ENCODE data around the gene JAKMIP1.
"Not testable (repeated sequence)": the region's sequence is repeated elsewhere in the genome, so short reads cannot be mapped to it uniquely, and the experiment has no call there.

The JAKMIP1 gene

DNA sequence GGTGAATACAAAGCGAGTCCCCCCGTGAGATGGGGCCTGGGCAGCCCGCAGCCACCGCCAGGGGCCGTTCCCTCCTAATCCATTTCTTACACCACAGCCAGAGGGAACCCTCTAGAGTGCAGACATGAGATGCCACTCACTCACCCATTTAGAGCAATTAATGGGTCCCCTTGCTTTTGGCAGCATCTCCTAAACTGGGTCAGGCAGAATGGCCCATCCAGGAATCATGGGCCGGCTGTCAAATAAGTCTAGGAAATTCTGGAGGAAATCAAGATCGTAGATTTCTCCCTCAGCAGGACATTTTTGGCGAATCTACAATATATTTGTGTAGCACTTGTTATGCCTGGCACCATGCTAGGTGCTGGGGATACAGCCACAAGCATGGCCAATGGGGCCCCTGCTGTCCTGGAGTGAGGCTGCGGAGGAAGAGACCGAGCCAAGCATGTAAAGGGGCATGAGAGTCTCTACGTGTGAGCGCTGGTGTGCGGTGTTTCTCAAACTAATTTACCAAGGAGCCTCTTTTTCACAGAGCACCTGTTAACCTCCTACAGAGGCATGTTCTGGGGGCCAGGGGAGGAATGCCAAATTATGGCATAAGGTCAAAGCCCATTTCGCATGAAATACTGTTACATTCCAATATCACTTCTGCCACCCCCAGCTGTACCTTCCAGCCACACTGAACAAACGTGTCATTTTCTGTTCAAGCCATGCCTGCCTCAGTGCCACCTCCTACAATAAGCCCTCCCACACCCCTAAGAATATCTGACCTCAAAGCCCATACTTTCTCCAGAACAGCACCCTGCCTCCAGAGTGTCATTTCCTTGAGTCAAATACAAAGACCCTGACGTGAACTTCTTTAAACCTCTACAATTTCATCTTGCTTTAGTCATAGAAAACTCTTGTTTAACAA lies 28.1 kb upstream of the JAKMIP1 start:
- DNase-seq: no peak

DNA sequence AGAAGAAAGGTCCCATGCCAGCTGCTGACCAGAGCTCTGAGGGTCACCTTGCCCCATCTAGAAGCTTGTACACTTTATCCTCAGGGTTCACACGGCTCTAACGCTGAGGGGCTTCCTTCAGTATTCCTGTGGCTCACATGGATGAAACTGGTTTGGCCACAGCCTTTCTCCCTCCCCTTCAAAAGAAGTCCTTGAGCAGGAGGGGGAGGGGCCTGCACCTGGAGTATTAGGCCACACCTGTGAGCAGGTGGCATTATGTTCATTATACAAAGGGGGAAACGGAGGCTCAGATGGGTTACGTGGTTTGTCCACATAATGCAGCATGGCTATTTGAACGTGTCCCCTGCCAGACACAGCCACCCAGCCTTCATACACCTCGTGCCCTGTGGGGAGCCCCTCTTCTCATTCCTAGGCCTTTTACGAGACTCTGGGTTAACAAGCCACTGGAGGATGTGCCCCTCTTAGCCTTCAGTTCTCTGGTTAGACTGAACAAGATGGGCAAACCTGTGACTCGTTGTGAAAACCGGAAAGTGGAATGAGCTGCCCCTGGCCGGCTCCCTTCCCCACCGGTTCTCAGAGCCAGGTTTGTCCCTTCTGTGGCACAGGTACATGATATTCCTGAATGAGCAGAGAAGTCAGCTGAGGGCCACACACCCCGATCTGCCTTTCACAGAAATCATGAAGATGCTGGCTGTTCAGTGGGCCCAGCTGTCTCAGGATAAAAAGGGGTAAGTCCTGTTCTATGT lies 27.2 kb upstream of the JAKMIP1 start:
- peak; percentile 35 for DNase-seq

DNA sequence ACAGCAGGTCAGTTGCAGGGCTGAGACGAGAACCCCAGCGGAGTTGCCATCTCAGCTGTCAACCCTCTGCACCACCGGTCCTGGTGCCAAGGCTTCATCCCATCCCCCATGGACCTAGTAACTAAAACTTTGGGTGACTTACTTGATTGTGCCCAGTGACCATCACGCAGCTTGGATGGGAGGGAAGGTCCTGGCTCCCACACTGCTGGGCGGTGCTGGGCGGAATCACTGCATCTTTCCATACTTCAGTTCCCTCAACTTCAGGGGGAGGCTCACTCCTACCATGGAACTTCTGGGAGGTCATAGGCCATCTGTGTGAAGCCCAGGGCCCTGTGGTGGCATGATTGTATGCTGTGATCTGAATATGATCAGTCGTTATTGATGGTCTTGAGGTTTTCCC lies 26.2 kb upstream of the JAKMIP1 start:
- no peak for DNase-seq

DNA sequence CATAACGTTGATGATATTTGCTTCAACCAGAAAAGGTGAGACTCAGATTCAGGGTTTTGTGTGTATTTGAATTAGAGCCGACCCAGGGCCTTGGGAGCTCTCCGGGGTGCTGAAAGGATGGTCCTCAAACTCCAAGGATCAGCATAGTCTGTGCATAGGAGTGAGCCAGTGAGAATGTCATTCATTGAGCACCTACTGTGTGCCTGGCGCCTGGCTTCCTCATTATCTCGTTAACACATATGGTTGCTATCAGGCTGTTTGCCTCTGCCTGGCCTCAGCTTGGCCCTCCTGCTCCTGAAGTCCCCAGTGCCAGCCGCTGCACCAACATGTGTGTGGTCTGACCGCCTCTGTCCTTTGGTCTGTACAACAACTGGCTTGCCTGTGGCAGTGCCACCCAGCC lies 25.1 kb upstream of the JAKMIP1 start:
- DNase-seq: no peak

DNA sequence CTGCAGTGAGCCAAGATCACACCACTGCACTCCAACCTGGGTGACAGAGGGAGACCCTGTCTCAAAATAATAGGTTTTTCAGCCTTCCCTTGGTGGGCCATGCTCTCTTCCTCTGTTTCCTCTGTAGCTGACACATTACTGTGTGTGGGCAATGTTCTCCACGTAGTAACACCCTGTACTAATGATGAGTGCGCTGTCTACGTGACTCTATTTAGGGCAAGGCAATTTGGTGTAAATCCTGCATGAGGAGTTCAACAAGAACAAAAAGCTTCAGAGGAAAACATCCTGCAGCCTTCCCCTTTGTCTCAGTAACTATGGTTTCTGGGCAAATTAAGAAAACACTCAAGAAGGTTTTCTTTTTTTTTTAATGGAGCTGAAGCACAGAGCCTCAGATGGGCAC lies 24.4 kb upstream of the JAKMIP1 start:
- DNase-seq: peak; percentile 30

DNA sequence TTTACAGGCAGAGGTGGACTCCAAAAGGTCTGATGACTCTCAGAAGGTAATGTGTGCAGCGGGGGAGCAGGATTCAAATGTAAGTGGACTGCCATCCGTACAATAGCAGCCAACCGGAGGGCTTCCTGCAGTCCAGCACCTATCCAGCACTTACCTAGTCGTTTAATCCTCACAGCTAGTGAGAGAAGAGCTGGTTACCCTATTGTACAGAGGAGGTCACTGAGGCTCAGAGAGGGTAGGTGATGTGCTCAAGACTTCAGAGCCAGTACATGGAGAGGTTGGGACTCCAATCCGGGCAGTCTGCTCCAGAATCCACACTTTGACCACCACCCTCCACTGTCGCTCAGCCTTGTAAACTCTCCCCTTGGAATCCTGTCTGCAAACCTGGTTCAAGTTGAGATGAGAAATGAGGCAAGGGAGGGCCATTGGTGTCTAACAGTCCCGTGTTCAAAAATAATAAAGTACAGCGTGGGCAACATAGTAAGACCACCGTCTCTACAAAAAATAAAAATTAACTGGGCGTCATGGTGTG lies 22.5 kb upstream of the JAKMIP1 start:
- DNase-seq: peak; percentile 27

DNA sequence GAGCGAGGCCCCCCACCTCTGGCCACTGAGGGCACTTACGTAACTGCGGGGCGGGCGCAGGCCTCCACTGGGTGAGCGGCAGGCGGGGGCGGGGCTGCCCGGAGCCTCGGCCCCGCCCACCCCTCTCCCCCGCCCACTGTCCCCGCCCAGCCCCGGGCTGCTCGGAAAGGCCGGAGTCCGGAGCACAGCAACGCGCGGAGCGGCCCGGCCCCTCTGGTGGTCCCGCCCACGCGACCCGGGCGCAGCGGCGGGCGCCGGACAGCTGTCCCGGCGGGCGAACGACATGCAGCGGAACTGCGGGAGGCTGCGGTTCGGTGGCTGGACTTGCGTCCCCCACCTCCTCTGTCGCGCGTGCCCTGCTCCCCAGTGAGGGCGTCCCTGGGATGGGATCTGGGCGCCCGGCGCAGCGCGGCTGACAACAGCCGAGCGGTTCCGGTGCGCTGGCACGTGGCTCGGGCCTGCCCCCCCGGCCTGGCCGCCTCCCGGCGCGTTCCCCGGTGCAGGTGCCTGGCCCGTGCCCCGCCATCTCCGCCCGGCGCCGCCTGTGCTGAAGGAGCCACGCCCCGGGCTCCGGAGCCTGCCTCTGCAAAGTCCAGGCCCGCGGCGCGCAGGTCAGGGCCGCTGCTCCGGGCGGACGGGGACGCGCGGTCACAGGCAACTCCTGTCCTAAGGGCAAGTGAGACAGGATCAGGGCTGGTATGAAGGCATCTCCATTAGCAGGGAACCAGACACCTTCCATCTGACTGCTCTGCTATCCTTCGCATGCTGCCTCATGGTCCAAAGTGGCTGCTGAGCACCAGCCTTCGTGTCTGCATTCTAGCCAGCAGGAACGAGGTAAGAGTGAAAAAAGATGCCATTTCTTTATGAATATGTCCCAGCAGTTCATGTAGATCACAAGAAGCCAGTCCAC lies 21.8 kb upstream of the JAKMIP1 start:
- DNase-seq: peak; percentile 50

DNA sequence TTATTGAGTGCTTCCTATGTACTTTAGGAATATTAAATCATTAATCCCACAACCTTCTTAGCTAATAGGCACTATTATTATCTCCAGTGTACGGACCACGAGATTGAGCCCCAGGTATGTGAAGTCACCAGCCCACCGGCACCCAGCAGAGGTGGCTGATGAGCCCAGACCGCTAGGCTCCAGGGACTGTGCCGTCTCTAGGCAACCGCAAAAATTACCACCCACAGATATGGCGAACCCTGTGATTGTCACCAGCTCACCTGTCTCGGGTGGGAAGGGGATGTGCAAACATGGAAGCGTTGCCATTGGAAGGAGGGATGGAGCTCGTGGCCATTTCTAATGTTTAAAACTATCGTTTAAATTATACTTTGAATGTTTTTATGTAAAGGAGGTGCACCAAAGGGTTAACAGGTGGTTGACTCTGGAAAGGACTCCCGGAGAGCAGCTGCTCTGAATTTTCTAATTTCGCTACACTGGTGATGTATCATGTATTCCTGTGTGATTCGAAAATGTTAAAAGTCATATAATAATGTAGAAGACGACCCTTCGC lies 21.0 kb upstream of the JAKMIP1 start:
- DNase-seq: peak; percentile 79

DNA sequence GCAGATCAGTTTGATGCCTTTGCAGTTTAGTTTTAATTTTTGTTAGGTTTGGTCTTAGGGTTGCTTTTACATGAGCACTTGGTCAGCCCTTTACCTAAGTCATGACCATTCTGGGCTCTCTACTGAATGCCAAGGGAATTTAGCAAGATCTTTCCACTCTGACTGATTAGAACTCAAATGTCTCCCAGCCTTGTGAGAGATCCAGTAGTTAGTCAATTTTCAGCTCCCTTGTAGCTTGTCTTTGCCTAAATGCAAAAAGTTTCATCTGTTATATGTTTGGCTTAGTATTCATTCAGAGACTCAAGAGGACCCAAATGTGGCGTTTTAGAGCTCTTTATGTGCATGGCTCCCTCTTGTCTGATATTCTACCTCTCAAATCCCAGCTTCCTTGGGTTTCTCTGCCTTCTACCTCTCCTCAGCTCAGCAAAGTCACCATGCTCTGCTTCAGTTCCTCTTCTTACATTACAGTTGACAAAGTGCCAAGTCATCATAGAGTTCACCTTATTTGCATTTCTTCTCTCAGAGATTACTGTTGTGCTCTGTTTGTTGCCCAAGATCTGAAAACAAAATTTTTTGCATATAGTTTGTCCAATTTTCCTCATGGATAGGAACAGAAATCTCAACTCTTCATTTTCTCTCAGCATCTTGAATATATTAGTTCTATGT lies 17.5 kb upstream of the JAKMIP1 start:
- no peak for DNase-seq

DNA sequence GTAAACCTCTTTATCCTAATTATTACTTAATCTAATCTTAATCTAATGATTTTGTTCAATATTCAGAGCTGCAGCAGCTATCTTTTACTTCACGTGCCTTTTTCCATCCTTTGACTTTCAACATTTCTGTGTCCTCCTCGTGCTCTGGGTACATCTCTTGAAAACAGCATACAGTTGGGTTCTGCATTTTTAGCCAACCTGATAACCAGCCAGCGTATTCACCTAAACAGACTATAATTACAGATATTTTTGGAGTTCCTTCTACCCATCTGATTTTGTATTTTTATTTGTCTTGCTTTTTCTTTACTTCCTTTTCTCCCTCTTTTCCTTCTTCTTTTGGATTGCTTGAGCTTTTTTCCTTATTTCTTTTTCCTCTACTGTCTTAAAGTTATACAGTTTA lies 16.2 kb upstream of the JAKMIP1 start:
- no peak for DNase-seq

DNA sequence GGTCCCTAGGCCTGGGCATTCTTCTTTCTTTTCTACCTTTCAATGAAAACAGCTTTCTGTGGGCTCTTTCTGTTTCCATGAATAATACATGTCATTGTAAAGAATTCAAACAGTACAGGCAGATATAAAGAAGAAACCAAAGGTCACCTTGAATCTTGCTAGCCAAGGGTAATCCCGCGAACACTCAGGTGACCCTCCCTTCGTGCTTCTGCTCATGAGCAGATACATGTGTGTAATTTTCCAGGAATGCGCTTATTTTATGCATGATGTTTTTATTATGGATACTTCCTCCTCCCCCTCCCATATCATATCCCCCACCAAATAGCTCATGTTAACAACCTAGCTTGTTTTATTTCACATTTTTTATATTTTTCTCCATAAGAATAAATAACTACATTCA lies 9.6 kb upstream of the JAKMIP1 start:
- DNase-seq: no peak

DNA sequence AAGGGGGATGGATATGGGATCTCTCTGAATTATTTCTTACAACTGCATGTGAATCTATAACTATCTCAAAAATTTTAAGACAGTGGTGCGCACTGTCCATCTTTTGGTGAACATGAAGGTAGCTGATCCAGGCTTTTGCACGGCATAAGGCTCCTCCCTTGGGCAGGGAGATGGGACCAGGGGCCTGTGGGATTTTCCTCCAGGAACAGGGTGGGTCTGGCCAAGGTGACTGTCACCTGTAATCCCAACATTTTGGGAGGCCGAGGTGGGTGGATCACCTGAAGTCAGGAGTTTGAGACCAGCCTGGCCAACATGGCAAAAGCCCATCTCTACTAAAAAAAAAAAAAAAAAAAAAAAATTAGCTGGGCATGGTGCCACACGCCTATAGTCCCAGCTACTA lies 8.9 kb upstream of the JAKMIP1 start:
- DNase-seq: not testable (repeated sequence)

DNA sequence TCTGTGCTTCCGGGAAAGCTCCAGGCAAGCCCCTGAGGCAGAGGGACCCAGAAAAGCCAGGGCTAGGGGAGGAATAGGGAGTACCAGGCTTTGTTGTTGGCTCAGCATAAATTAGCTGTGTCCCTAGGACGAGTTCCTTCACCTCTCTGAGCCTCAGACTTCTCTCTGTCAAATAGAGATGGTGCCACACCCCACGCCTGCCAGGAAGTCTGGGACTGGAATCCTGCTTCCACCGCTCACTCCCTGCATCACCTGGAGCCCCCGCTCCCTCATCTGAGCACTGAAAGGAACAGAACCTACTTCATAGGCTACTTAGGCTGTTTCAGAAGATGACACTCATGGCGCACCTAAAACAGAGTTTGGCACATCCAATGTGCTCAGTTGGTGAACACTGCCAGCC lies 8.1 kb upstream of the JAKMIP1 start:
- DNase-seq: no peak

DNA sequence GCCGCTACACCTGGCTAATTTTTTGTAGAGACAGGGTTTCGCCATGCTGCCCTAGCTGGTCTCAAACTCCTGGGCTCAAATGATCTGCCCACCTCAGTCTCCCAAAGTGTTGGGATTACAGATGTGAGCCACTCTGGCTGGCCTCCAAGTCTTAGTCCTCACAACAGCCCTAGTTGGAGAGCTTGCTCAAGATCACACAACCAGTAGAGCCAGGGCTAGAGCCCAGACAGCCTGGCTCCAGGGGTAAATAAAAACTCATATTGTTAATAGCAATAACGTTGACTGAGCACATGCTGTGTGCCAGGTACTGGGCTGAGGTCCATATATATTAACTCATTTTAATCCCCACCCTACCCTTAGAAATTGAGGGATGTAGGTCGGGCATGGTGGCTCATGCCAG lies 7.3 kb upstream of the JAKMIP1 start:
- no peak for DNase-seq

DNA sequence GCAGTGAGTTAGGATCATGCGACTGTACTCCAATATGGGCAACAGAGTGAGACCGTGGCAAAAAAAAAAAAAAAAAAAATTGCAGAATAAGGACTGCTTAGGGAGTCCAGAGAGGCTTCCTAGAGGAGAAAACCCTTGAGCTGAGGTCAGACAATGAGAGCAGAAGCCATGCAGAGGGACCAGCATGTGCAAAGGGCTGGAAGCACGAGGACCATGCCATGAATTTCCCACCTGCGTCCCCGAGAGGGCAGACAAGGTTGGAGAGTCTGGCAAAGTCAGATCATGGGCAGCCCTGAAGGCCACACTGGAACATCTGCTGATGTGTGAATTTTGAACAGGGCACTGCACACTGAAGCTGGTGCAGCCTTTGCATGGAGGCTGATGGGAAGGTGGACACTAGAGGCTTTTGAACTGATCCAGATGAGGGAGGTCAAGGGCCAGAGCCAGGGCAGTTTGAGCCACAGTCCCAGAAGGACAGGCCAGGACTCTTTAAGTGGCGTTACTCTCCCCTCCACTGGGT lies 6.5 kb upstream of the JAKMIP1 start:
- DNase-seq: no peak

DNA sequence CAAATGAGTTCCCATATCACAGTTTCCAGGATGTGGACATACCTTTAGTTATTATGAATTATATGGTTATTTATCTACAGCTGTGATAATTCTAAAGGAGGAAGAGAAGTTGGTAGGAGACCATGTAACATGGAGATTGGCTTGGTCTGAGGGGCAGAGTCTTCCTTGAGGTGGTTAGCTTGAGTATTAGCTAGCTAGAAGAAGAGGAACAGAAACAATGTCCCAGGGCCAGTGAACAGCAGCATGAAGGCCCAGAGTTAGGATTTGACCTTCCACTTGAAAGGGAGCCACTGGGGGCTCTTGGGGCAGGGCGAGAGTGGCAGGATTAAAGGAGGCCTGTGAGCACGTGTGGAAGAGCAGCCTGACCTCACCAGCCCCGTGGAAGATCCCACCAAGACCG lies 5.6 kb upstream of the JAKMIP1 start:
- no peak for DNase-seq

DNA sequence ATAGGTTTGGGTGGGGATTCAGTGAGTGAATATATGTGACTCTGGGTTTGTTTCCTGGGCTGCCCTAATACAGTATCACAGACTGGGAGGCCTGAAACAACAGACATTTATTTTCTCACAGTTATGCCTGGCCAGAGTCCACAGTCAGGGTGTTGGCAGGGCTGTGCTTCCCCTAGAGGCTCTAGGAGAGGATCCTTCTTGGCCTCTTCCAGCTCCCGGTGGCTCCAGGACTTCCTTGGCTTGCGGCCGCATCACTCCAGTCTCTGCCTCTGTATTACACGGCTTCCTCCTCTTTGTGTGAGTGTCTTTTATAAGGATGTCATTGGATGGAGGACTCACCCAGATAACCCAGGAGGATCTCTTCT lies 5.2 kb upstream of the JAKMIP1 start:
- no peak for DNase-seq

DNA sequence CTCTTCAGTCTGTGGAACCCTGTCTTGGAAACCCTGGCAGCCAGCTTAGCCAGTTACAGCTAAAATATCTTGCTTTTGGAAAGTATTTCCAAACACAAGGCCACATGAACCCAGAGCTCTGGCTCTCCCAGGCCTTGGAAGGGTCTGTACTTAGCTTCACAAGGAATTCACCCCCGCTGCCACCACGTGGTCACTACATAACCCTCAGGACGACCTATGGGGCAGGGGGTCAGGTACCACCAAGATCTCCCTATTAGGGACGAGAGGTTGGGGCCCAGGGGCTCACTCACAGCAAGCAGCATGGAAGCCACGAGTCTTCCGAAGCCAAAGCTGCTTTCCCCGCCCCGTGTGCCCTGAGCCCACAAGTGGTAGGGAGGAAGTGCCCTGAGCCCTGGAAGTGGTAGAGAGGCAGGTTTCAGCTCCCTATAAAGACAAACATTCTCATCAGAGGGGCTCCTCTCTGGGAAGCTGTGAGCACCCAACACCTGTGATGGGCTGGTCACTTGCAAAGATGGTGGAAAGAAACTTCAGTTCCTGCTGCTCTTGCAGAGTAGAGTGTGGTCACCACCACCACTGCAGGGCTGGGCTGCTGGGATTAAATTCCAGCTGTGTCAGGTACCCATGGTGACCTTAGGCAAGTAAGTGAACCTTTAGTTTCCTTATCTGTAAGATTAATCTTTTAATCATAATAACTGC lies 4.7 kb upstream of the JAKMIP1 start:
- no peak for DNase-seq

DNA sequence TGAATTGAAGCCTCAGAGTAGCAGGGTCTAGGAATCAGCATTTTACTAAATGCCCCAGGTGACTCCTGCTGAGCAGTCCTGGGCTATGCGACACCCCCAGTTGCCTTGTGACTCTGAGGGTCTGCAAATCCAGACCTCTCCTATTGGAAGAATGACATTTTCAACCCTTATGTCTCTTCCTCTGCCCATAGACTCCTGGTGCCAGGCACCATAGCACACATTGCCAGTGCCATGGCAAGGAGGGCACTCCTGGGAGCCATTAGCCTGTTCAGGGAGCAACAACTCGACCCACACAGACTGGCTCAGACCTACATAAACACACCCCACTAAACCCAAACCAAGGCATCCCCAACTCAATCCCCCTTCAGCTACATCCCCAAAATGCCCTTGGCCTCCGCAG lies 3.7 kb upstream of the JAKMIP1 start:
- no peak for DNase-seq

DNA sequence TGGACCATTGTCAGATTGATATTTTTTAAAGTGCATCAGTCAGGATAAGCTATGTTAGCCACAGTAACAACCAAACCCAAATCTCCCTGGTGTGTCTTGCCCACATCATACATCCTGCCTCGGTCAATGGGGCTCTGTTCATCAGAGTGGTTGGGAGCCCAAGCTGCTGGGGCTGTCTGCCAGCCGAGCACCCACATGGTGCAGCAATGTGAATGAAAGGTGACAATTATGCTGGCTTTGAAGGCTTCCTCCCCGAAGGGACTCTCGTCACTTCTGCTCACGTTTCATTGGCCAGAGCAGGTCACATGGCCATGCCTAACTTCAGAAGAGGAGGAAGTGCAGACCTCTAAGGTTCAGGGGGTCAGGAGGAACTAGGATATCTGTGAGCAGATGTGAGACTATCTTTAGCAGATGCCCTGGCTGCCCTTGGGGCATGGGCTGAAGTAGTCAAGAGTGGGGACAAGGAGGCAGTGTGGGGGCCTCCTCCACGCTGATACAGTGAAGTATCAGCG lies 1.3 kb upstream of the JAKMIP1 start:
- DNase-seq: no peak

DNA sequence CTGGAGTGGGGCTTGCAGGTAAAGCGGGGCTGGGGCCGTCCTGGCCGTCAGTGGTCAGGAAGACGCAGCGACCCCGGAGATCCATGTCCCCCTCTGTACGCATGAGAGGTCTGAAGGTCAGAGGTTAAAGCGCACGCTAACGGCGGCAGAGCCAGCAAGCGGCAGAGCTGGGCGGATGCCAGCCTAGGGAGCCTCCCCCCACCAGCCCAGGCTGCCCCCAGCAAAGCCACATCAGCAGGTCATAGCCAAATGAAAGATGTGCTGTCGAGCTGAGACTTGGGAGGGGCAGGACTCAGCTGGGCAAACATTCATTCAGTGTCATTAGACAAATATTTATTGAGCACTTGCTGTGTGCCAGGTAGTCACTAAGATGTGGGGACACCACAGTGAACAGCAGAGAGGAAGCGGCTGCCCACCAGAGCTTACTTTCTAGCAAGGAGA lies 593 bp upstream of the JAKMIP1 start:
- peak; percentile 84 for DNase-seq
